ENCODE data around the gene STARD7.

GRCh38 chr2:96184989-96185388 is 23.6 kb downstream of the STARD7 start:
- TF ChIP-seq POLR2A (IDR thresholded peaks at IDR 0.05; ENCODE audit: low read length) (no peak), GATA1 (IDR thresholded peaks at IDR 0.05; ENCODE audit: low read depth, low read length) (no peak)
